Ovary (tissue), 3 donors: Measurements from ENCODE around the gene LRCH3.
"Not testable (repeated sequence)": the region's sequence is repeated elsewhere in the genome, so short reads cannot be mapped to it uniquely, and the experiment has no call there.

ENCODE experiments used
- CTCF ChIP-seq, 3 donors: fragments of 450-650 bp in 2 of 3; fragments of 200-600 bp in 1 of 3; IDR thresholded peaks; one replicate each; pipeline versions ENCODE4 v1.5.1 to v1.8.0; 2016 to 2022; ENCODE audit warnings: antibody characterized with exemption in 3 of 3, mild to moderate bottlenecking in 1 of 3
- EP300 ChIP-seq: sonication (generic); formaldehyde crosslinking; IDR thresholded peaks from one replicate; pipeline ENCODE4 v1.6.1; 2017; ENCODE audit warnings: antibody characterized with exemption
- POLR2A ChIP-seq: fragments of 450-650 bp; IDR thresholded peaks from one replicate; pipeline ENCODE4 v1.6.1; 2017; ENCODE audit warnings: antibody characterized with exemption, mild to moderate bottlenecking, moderate library complexity
- donor health status: DM: no; HTN: no; CAD: no.

GRCh38 chr3:197887430-197888053, 96.5 kb downstream of the LRCH3 start:
- TF ChIP-seq EP300; CTCF (IDR thresholded peaks at IDR 0.05); POLR2A: not testable (repeated sequence)
